Hepatocyte (in vitro differentiated cells): Measurements from ENCODE around the gene SERPINB1. TPM values are rescaled to one million over a fixed set of nuclear protein-coding genes. Genes with fewer than 3 reads are reported as not detected.

Experiments
- DNase-seq: peaks from one replicate; pipeline ENCODE4 v3.0.0-alpha.2; 2016; ENCODE audit warnings: low spot score
- H2AFZ ChIP-seq: fragments of 200-600 bp; sonication (generic); 2 replicates; pipeline ENCODE4 v1.6.0; 2016; ENCODE audit warnings: antibody characterized with exemption, mild to moderate bottlenecking
- H3K27ac ChIP-seq: fragments of 200-600 bp; sonication (generic); 2 replicates; pipeline ENCODE4 v1.5.1; 2016; ENCODE audit warnings: mild to moderate bottlenecking
- H3K27me3 ChIP-seq: fragments of 200-600 bp; sonication (generic); 2 replicates; pipeline ENCODE4 v1.6.1; 2016
- H3K36me3 ChIP-seq: fragments of 200-600 bp; sonication (generic); replicated peaks from 2 replicates; pipeline ENCODE4 v1.5.1; 2016; ENCODE audit warnings: low read depth; ENCODE audit not compliant: insufficient read depth
- H3K4me1 ChIP-seq: fragments of 200-600 bp; sonication (generic); 2 replicates; pipeline ENCODE4 v1.5.1; 2016; ENCODE audit warnings: mild to moderate bottlenecking, moderate library complexity; ENCODE audit not compliant: insufficient read depth
- H3K4me2 ChIP-seq: fragments of 200-600 bp; sonication (generic); 2 replicates; pipeline ENCODE4 v1.6.0; 2016
- H3K4me3 ChIP-seq: fragments of 200-600 bp; sonication (generic); 2 replicates; pipeline ENCODE4 v1.5.1; 2016; ENCODE audit warnings: mild to moderate bottlenecking
- H3K79me2 ChIP-seq: fragments of 200-600 bp; sonication (generic); 2 replicates; pipeline ENCODE4 v1.6.0; 2017; ENCODE audit warnings: mild to moderate bottlenecking
- H3K9me2 ChIP-seq: fragments of 200-600 bp; sonication (generic); replicated peaks from 2 replicates; pipeline ENCODE4 v1.6.0; 2017; ENCODE audit warnings: mild to moderate bottlenecking; ENCODE audit not compliant: insufficient read depth
- H3K9me3 ChIP-seq: fragments of 200-600 bp; sonication (generic); 2 replicates; pipeline ENCODE4 v1.5.1; 2016; ENCODE audit warnings: low read depth, mild to moderate bottlenecking
- H4K20me1 ChIP-seq: fragments of 200-600 bp; sonication (generic); 2 replicates; pipeline ENCODE4 v1.6.0; 2016; ENCODE audit warnings: mild to moderate bottlenecking; ENCODE audit not compliant: insufficient read depth, poor library complexity, severe bottlenecking
- EZH2 ChIP-seq: fragments of 200-600 bp; sonication (generic); IDR thresholded peaks from 2 replicates; pipeline ENCODE4 v1.6.1; 2016; ENCODE audit warnings: antibody characterized with exemption, mild to moderate bottlenecking, borderline replicate concordance
- EZH2phosphoT487 ChIP-seq: fragments of 200-600 bp; sonication (generic); IDR thresholded peaks from one replicate; pipeline ENCODE4 v1.6.1; 2018; ENCODE audit warnings: antibody characterized with exemption, mild to moderate bottlenecking, low read depth, moderate library complexity; ENCODE audit not compliant: unreplicated experiment, severe bottlenecking
- WGBS: methylation state at CpG from one replicate; pipeline ENCODE4 v1.1.6; 2016; ENCODE audit warnings: low lambda C conversion rate; ENCODE audit errors: missing lambda C conversion rate; 5-methylcytosine and 5-hydroxymethylcytosine counted together
- polyA plus RNA-seq: library from polyadenylated mRNA; unstranded; fragments of >200 nt; fragmentation: Nextera tagmentation; extraction: Ambion mirVana; gene quantifications from 2 replicates; pipeline ENCODE4 v1.2.1, GENCODE V29; 2016
- total RNA-seq: library from RNA; depleted of rRNA; stranded (reverse); fragments of >200 nt; gene quantifications from 2 replicates; pipeline ENCODE4 v1.2.3, GENCODE V29; 2014
- TF ChIP-seq, protein P1 (sequence below): fragments of 200-600 bp; sonication (generic); IDR thresholded peaks from 2 replicates; pipeline ENCODE4 v1.5.1; 2016; ENCODE audit warnings: antibody characterized with exemption, mild to moderate bottlenecking; ENCODE audit not compliant: poor library complexity

SERPINB1 gene
- total and polyA plus RNA-seq, 2 experiments from 2014 or later, result 45.9 to 57.0 TPM

DNA sequence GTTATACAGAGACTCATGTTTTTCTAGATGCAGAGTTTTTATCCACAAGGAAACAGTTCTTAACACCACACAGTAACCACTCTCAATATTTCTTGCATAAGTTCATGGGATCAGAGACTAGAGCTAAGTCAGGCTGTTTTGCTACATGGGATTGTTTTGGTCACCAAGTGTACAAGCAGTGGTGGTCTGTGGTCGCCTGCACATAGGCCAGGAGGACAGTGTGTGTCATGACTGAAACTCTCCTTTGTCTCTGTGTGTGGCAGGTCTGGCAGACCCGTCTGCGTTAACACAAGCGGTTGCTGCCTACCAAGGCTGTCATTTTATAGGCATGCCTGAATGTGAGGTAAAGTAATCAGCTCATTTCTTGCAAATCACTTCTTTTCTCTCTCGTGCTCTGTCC lies 57.6 kb downstream of the SERPINB1 start:
- no peaks in the 10 kb centered on the region for H3K27me3 ChIP-seq
- peak overlapping the region; percentile 26 for H3K27ac ChIP-seq
- DNase-seq, result no peak
- TF ChIP-seq EZH2 (no peak), EZH2phosphoT487 (no peak)
- TF ChIP-seq, protein P1, sequence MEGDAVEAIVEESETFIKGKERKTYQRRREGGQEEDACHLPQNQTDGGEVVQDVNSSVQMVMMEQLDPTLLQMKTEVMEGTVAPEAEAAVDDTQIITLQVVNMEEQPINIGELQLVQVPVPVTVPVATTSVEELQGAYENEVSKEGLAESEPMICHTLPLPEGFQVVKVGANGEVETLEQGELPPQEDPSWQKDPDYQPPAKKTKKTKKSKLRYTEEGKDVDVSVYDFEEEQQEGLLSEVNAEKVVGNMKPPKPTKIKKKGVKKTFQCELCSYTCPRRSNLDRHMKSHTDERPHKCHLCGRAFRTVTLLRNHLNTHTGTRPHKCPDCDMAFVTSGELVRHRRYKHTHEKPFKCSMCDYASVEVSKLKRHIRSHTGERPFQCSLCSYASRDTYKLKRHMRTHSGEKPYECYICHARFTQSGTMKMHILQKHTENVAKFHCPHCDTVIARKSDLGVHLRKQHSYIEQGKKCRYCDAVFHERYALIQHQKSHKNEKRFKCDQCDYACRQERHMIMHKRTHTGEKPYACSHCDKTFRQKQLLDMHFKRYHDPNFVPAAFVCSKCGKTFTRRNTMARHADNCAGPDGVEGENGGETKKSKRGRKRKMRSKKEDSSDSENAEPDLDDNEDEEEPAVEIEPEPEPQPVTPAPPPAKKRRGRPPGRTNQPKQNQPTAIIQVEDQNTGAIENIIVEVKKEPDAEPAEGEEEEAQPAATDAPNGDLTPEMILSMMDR, result no peak
- no peaks in the 10 kb centered on the region for H4K20me1 ChIP-seq
- H3K4me3 ChIP-seq, result no peak overlapping the region
- no peaks in the 10 kb centered on the region for H3K9me3 ChIP-seq
- no peaks in the 10 kb centered on the region for H3K9me2 ChIP-seq
- H3K36me3 ChIP-seq, result no peaks in the 10 kb centered on the region
- 89% methylated on average over 5 of the region's 5 CpGs for WGBS
- peaks cover 37% of the 10 kb centered on the region for H3K79me2 ChIP-seq
- no peaks in the 10 kb centered on the region for H3K4me1 ChIP-seq
- no peak overlapping the region for H3K4me2 ChIP-seq
- no peak overlapping the region for H2AFZ ChIP-seq

DNA sequence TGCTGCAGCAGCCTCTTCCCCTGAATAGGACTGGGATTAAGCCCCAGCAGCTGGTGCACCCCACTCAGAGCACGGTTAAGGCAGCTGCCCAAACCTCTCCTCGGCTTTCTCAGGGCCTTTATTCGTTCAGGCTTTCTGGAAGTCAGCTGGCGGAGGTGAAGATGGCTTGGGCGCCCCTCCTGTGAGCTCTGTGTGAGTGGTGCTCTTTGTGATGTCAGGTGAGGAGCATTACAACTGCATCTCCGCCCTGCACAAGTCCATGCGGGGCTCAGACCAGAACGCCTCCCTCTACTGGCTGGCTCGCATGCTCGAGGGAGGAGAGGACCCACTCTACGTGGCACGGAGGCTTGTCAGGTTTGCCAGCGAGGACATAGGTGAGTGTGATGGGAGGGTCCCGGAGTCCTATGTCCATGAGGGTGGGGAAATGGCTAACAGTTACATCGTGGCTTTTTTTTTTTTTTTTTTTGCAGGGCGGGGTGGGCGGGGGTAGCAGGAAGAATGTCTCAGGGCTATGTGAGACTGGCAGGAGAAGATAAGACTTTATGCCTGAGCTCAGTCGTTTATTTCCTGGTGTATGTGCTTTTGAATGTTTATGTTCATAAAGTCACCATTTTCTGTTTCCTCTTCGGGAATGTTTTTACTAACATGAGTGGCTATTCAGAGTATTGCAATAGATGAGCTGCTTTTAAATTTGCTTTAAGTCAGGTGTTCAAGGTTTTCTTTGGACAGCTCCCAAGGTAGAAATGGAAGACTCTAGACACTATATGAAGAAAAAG lies 58.3 kb downstream of the SERPINB1 start:
- Histone ChIP-seq H3K9me2 (no peaks in the 10 kb centered on the region), H3K79me2 (peaks cover 44% of the 10 kb centered on the region), H3K27ac (peak overlapping the region; percentile 26), H4K20me1 (peaks cover 3% of the 10 kb centered on the region), H3K4me1 (no peaks in the 10 kb centered on the region), H3K36me3 (no peaks in the 10 kb centered on the region), H3K9me3 (no peaks in the 10 kb centered on the region), H2AFZ (no peak overlapping the region), H3K4me3 (no peak overlapping the region), H3K4me2 (no peak overlapping the region), H3K27me3 (no peaks in the 10 kb centered on the region)
- TF ChIP-seq EZH2phosphoT487 (no peak), EZH2 (no peak)
- TF ChIP-seq, protein P1, result peak; percentile 10
- WGBS, result 75% methylated on average over 17 of the region's 19 CpGs
- no peak for DNase-seq

DNA sequence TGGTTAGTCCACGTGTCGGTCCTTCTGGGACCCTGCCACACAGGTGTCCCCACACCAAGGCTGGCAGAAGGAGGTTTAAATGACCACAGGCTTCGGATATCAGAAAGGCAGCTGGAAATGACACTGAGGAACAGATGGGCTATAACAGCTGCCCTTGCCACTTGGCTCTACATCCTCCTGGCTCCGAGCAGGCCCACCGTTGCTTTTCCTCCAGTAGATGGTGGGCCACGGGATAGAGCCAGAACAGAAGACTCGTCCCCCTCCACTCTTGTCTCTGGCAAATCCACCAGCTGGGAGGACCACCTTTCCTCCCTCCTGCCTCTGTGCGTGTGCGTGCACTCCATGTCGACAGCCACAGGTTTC lies 58.9 kb downstream of the SERPINB1 start:
- H4K20me1 ChIP-seq, result peaks cover 6% of the 10 kb centered on the region
- 87% methylated on average over 10 of the region's 10 CpGs for WGBS
- peaks cover 50% of the 10 kb centered on the region for H3K79me2 ChIP-seq
- no peaks in the 10 kb centered on the region for H3K36me3 ChIP-seq
- no peaks in the 10 kb centered on the region for H3K9me3 ChIP-seq
- DNase-seq, result no peak
- no peak overlapping the region for H3K4me3 ChIP-seq
- TF ChIP-seq EZH2phosphoT487, result no peak
- TF ChIP-seq, protein P1, result no peak
- no peak for TF ChIP-seq EZH2
- H2AFZ ChIP-seq, result no peak overlapping the region
- H3K4me2 ChIP-seq, result no peak overlapping the region
- H3K27ac ChIP-seq, result peak overlapping the region; percentile 13
- H3K9me2 ChIP-seq, result no peaks in the 10 kb centered on the region
- H3K27me3 ChIP-seq, result no peaks in the 10 kb centered on the region
- H3K4me1 ChIP-seq, result no peaks in the 10 kb centered on the region
